H7 (cell line): ENCODE data around the gene PPIE. TPM values are rescaled to one million over a fixed set of nuclear protein-coding genes. Genes with fewer than 3 reads are reported as not detected.

Source experiments
- DNase-seq: peaks from one replicate; pipeline ENCODE4 v3.0.0; 2012
- H3K27me3 ChIP-seq: 2 replicates; pipeline ENCODE4 v1.6.0; 2011; ENCODE audit warnings: mild to moderate bottlenecking, low read length; ENCODE audit not compliant: control insufficient read depth, insufficient read depth
- H3K36me3 ChIP-seq: replicated peaks from 2 replicates; pipeline ENCODE4 v1.5.1; 2011; ENCODE audit warnings: low read length; ENCODE audit not compliant: control insufficient read depth, insufficient read depth
- H3K4me3 ChIP-seq: 2 replicates; pipeline ENCODE4 v1.5.1; 2011; ENCODE audit warnings: low read depth, mild to moderate bottlenecking, control low read depth, low read length, moderate library complexity; ENCODE audit not compliant: insufficient read depth
- total RNA-seq: library from RNA; depleted of rRNA; stranded (reverse); fragments of >200 nt; shearing (Covaris generic); gene quantifications from 2 replicates; pipeline ENCODE4 v1.2.3, GENCODE V29; 2014; rRNA removed

The PPIE gene
- 62.1 and 63.1 TPM in 2 replicates for total RNA-seq

DNA sequence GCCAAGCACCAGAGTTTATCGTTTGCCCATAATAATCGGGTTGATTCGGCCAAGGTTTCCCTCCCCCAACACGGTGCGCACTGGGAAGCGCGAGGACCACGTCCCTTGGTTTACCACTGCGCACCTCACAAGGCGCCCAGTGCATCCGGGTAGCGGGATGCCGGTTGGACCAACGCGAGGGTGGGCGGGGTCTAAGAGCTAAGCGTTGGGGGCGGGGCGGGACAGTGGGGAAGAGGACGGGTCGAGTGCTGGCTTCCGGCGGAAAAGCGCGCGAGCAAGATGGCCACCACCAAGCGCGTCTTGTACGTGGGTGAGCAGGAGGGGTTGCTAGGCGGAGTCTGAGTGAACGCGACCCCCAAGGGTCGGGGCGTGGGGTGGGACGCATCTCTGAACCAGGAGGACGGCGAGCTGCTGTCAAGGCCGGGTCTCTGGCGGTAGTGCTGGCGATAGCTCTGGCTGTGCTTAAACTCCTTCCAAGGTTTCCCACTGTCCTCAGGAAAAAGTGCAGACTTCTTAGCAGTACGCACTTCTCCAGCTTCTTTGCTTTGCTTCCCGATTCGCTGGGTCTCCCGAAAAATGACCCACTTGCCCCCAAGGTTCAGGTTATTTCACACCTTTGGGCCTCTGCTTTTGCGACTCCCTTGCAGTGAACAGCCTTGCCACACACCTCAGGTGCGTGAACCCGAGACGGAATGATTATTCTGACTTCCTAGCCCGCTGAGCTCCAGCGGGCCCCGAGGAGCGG, at the start of gene PPIE:
TSS of gene PPIE (plus strand) at position 261 of the 745 bp plus-strand sequence. CDS start at position 280, 19 bp downstream.
- H3K27me3 ChIP-seq = peaks cover 25% of the 10 kb centered on the region
- DNase-seq = peak; percentile 94
- peak within 1 kb of the TSS; percentile 77 for H3K4me3 ChIP-seq
- peaks cover 5% of the 10 kb centered on the region for H3K36me3 ChIP-seq

DNA sequence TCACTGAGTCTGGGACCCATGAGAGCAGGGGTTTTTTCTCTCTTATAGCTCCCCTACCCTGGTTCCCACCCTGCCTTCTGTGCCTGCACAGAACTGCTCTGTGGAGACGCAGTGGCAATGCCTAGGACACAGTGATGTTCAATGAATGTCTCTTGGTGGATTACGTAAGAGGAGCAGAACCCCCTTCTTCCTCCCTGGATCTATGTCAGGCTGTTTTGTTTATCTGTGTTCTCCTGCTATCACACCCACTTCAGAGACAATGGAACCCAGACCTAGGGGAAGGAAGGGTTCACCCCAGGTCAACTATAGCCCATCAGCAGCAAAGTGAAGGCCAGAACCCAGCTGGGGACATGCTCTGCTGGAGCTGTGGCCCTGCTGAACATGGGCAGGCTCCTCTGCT, 49.5 kb upstream of the PPIE start:
- Histone ChIP-seq H3K4me3 (no peak overlapping the region), H3K27me3 (peaks cover 93% of the 10 kb centered on the region), H3K36me3 (no peaks in the 10 kb centered on the region)
- DNase-seq = no peak

DNA sequence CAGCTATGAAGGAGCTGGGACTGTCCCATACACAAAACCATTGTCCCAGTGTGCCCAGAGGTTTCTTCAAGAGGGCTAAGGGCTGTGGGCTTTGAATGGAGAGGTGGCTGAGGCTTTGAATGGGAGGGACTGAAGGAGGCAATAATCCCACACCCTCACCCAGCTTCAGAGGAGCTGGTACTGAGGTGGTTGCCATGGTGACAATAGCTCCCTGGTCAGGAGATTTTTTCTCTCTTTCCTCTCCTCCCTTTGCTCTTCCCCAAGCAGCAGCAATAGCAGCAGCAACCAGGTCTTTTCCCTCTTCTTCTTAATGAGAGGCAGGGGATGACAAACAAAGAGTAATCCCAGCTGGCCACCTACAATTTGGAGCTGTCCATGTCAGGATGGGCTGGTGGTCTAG, 49.0 kb upstream of the PPIE start:
- peaks cover 93% of the 10 kb centered on the region for H3K27me3 ChIP-seq
- peak; percentile 14 for DNase-seq
- no peaks in the 10 kb centered on the region for H3K36me3 ChIP-seq
- no peak overlapping the region for H3K4me3 ChIP-seq

DNA sequence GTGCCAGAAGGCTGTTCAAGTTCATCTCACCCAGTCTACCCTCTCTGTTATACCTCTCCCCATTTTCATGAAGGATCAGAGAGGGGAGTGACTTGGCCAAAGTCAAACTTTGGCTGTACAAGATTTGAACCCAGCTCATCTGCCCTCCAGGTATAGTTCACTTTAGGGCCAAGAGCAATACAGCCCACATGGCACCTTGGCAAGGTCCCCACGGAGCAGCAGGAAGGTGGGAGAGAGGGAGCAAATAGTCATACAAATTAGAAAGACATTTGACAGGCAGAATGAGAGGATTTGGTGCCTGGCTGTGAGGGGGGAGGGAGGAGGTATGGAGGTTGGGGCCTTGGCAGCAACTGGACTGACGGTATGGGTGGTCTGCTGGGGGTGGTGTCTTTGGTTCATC, 48.5 kb upstream of the PPIE start:
- DNase-seq = no peak
- no peak overlapping the region for H3K4me3 ChIP-seq

DNA sequence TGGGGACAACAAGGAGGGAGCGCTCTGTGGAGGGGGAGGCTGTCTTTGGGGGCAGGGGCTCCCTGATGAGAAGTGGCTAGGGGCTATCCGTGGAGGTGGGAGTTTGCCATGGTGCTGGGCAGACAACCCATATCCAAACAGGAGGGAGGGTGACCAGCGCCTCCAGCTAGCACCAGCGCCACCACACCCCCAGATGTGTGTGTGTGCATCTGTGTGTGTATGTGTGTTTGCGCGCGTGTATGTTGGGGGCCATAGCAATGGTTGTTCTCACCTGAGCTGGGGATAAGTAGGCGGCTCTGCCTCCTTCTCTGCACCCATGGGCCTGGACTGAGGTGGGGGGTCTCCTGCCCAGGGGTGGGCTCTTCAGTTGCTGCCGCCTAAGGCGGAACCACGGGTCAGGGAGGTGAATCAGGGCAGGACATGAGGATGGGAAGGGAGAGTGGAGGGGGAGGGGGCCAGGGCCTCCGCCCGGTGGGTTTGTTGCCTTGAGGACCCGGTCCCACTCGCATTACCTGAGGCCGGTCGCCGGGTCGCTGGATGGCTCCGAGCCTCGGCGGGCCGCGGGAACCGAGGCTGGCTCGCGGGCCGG, 47.8 kb upstream of the PPIE start:
- H3K4me3 ChIP-seq = peak overlapping the region; percentile 25; the same call in 1 of the 2 replicates
- H3K36me3 ChIP-seq = no peaks in the 10 kb centered on the region
- H3K27me3 ChIP-seq = peaks cover 96% of the 10 kb centered on the region
- DNase-seq = peak; percentile 20

More for the DNA sequence above, 48.5 kb upstream of the PPIE start:
- H3K27me3 ChIP-seq = peaks cover 93% of the 10 kb centered on the region
- H3K36me3 ChIP-seq = no peaks in the 10 kb centered on the region

DNA sequence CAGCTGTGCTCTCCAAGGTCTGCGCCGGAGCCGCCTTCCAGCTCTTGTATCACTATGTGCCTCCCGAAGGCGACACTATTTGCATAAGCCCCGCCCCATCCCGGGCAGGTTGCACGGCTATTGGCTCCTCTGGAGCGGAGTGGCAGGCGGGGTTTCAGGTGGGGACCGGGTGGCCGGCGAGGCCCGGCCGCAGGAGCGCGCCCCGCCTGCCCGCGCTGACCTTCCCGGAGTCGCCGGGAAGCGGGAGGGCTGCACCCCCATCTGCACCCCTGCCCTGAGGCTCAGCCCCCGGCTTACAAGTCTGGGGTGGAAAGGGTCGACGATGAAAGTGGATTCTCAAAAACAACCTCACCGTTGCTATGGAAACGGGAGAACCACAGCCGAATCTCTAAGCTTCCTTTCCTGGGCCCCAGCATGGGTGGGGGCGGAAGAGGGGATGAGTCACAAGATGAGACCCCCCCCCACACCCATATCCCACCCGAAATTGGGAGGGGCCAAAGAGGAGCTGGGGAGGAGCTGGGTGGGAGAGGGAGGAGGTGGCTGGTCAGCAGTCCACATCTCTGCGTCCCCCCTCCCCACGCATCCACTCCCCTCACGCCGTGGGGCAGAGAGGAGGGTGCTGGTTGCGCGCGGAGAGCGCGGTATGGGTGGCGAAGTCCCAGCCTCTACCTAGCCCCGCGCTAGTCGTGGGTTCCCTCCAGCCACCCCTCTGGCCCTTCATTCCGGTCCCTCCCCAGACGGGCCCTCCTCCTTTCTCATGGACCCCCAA, 47.1 kb upstream of the PPIE start, which contains the start of gene HPCAL4:
TSS of gene HPCAL4 (minus strand) at position 51 of the 769 bp plus-strand sequence. CDS start 6,830 bp downstream, outside the sequence.
- peaks cover 97% of the 10 kb centered on the region for H3K27me3 ChIP-seq
- H3K4me3 ChIP-seq = peak within 1 kb of the TSS; percentile 31; the same call in 1 of the 2 replicates
- no peaks in the 10 kb centered on the region for H3K36me3 ChIP-seq
- DNase-seq = peak; percentile 98

DNA sequence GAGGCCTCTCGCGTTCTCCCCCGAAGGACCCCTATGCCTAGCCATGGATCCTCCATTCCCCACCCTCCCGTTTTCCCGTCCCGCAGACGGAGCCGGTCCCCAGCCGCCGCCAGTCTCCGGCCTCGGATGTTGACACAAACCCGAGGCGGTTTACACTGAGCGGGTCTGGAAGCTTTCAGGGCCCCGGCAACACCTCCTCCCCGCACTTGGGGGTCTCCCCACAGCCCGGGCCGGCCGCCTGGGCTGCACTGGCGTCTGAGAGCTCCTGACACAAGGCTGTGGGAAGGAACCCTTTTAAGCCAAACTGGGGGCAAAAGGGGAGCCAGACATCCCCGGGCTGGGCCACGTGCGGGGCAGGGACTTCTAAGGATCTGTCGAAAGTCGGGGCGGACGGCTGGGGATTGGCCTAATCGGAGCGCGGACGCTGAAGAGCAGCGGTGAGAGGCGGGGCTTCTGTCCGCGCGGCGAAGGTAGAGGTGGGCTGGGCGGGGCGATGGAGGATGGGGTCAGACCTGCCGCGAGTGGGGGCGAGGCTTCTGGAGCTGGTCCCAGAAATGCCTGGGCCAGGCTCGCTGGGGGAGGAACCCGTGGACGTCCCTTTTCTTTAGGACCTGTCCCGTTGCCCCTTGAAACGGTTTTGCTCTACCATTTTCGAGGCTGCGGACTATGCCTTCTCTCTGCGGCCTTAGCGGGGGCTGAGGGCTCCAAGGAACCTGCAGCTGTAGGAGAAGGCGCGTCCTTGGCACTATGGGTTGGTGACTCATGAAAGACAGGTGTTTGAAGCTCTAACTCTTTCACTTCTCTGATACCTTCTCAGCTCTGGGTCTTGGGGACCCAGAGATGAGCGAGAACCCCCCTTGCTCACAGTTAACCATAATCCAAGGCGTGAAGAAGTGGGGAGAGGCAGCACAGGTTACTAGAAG, 46.3 kb upstream of the PPIE start:
- no peaks in the 10 kb centered on the region for H3K36me3 ChIP-seq
- H3K27me3 ChIP-seq = peaks cover 97% of the 10 kb centered on the region
- peak overlapping the region; percentile 31; the same call in 1 of the 2 replicates for H3K4me3 ChIP-seq
- DNase-seq = peak; percentile 83

DNA sequence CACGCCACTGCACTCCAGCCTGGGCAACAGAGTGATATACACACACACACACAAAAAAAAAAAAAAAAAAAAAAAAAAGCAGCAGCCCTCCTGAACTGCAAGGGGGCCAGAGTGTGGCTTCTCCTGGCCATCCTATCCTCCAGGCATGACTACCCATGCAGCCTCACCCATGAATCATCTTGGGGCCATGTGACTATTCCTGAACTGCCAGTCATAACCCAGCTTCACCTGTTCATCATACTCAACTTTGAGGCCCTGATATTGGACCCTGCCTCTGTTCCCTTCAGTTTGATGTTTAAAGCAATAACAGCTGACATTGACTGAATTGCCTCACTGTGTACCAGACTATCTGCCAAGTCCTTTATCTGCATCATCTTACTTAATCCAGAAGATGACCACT, 44.7 kb upstream of the PPIE start:
- Histone ChIP-seq H3K27me3 (peaks cover 98% of the 10 kb centered on the region), H3K36me3 (no peaks in the 10 kb centered on the region), H3K4me3 (no peak overlapping the region)
- no peak for DNase-seq

DNA sequence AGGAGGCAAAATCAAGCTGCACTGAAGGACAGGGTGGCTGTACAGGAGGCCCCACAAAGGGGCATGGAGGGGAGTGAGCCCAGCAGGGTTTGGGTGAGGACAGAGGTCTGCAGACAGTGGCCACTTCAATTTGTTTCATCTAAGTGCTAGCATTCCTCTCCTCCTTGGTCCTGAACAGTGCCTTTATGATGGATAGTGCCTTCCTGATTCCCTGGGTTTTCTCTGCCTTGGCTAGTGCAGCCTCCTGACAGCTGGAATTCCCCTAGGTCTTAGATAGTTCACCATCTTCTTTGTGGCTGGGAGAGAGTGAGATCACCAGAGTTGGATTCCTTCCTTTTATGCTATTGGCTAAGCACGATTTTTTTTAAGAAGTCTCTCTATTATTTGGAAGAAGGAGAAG, 43.7 kb upstream of the PPIE start:
- Histone ChIP-seq H3K27me3 (peaks cover 94% of the 10 kb centered on the region), H3K4me3 (no peak overlapping the region), H3K36me3 (no peaks in the 10 kb centered on the region)
- peak; percentile 43 for DNase-seq

DNA sequence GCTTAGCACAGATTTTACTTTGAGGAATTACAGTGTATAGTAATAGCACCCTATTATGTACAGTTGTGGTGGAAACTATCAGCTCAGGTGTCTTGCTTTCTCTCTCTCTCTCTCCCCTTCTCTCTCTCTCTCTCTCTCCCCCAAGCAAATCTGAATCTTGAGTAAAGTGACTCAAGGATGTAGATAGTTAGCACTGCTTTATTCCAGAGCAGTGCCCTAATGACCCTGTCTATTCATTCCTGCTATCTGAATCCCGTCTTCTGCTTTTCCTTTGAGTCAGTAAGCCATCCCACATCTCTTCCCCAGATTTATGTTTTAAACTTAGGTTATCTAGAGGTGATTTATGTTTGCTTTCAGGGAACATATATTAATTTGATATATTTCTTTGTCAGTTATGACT, 42.2 kb upstream of the PPIE start:
- H3K27me3 ChIP-seq = peaks cover 93% of the 10 kb centered on the region
- no peaks in the 10 kb centered on the region for H3K36me3 ChIP-seq
- no peak for DNase-seq
- no peak overlapping the region for H3K4me3 ChIP-seq

DNA sequence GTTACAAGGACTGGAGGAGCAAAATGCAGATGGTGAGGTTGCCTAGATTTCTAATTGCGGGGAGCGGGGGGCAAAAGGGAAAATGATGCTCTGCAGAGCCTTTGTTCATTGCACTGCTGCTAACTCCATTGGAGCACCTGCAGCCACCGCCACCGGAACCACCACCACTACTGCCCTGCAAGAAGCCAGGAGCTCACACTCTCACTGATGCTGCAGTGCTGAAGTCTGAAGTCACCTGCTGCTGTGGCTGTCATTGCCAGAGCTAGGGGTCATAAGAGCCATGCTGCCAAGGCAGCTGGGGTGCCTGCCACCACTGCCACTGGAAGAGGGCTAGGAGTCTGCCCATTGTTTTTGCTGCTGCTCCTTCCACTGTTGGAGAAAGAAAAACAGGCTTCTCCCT, 40.1 kb upstream of the PPIE start:
- no peak overlapping the region for H3K4me3 ChIP-seq
- H3K27me3 ChIP-seq = peaks cover 91% of the 10 kb centered on the region
- no peak for DNase-seq
- H3K36me3 ChIP-seq = no peaks in the 10 kb centered on the region

DNA sequence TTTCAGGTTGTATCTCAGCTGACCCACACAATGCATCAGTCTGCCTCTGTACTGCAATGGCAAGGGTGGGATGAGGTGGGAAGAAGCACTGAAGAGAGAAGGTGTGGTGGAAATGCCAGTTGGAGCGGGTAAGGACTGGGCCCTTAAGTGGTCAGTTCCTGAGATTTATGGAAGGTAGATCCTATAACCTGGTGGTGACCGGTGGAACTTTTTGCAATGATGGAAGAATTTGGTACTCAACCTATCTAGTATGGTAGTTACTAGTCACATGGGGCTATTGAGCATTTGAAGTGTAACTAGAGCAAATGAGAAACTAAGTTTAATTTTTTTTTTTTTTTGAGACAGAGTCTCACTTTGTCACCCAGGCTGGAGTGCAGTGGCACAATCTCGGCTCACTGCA, 39.3 kb upstream of the PPIE start:
- DNase-seq = no peak
- Histone ChIP-seq H3K36me3 (no peaks in the 10 kb centered on the region), H3K27me3 (peaks cover 91% of the 10 kb centered on the region), H3K4me3 (no peak overlapping the region)

DNA sequence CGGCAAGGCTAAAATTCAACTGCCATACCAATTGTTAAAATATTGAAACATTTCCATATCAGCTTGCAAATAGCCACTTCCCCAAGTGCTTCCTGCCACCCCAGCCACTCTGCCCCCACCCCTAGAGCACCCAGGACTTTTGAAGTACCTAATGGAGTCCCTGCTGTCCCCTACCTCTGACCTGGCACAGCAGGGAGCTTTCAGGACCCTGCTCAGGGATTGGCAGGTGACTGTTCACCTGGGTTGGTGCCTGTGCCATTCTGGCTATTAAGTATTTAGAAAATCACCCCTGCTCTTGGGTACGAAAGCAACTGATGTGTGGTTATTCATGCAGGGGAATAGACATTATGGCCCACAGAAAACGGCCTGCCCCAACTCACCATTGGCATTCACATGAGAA, 38.3 kb upstream of the PPIE start:
- no peak overlapping the region for H3K4me3 ChIP-seq
- peaks cover 90% of the 10 kb centered on the region for H3K27me3 ChIP-seq
- no peaks in the 10 kb centered on the region for H3K36me3 ChIP-seq
- no peak for DNase-seq

DNA sequence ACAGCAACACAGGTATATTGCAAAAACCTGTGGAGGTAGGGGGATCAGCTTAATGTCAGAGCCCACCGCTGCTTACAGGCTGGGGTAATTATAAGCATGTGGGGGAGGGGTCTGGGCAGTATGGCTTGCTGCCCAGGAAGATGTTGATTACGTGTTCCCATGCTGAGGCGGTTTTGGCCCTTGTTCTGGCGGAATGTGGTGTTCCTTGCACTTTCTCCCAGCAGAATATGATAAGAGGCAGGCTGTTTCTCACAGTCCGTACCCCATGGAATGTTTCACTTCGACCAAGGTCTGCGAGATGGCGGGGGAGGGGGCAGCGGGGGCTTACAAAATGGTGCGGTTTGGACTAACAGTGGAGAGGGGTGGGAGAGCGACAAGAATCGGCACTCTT, 37.6 kb upstream of the PPIE start:
- Histone ChIP-seq H3K36me3 (no peaks in the 10 kb centered on the region), H3K4me3 (peak overlapping the region; percentile 22), H3K27me3 (peaks cover 92% of the 10 kb centered on the region)
- DNase-seq = no peak
